ENCODE measurements around the gene ZFHX3.

The ZFHX3 gene

GRCh38 chr16:72865258-72865657 lies 182.7 kb downstream of the ZFHX3 start:
- no peak for DNase-seq

- DNase-seq = no peak
Measured at GRCh38 chr16:72864130-72864833, 183.6 kb downstream of the ZFHX3 start.

DNA sequence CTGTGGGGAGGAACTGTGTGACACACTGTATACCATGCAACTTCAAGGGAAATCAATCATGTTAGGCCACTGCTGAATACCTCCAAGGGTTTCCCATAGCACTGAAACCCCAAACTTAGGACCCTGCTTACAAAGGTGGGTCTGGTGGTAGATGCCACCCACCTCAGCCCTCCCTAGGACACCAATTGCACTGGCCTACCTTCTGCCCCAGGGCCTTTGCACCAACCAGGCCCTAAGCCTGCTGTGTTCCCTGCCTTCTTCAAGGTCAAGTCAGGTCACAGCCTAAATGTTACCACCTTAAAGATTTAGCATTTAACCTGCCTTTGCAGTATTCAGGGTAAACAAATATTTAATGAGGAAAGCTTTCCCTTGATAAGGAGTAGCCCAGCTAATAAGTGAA lies 185.8 kb downstream of the ZFHX3 start:
- DNase-seq = no peak

- no peak for DNase-seq
Measured at GRCh38 chr16:72860726-72861562, 187.0 kb downstream of the ZFHX3 start.

DNA sequence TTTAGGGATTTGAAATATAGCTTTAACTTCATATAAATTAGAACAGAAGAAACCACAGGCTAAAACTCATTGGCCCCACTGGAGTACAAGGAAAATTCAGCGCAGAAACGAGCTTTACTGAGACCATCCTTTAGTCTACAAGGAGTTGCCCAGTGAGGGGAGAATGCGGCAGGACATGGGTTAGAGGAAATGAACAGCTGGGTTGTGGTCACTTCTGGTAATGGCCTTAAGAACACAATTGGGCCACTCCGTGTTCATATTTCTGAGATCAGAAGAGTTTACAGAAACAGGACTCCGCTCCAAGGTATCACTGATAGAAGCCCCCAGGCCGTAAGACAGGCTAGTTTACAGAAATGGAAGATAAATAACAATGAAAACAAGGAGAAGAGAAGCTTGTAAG lies 188.3 kb downstream of the ZFHX3 start:
- no peak for DNase-seq

- no peak for DNase-seq
Measured at GRCh38 chr16:72858665-72859493, 189.0 kb downstream of the ZFHX3 start.

DNA sequence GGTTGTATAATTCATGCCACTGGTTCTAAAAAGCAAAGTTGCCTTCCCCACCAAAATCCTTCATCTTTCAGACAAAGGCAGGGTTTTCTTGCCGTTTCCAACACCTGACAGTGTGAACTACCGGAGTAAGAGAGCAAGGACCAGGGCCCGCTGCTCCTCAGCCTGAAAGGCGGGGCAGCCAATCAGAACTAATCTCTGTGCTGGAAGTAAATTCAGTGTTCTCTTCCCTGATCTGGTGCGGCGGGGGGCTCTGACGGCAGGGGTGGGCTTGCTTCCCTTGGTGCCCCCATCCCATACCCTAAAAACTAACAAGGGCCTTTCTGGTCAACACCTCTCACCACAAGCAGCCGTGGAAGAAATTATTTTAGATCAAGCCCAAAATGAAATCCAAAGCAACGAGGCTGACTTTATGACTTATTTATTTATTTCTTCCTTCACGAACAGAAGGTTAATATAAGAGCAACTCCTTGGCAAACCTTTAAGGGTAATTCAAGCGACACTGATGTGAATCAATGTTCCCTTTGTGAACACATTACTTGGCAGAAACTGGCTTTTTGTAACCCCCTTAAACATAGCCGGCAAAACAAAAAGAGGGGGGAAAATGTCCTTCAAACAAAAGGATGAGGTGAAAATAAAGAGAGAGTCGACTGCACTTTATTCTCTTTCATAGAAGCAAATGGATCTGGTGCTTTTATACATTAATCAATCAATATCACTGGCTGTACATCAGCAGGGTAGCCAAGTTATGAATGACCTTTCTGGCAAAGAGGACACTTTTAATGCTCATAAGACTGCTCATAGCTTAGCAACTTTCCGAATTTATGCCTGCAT lies 189.9 kb downstream of the ZFHX3 start:
- DNase-seq = no peak

DNA sequence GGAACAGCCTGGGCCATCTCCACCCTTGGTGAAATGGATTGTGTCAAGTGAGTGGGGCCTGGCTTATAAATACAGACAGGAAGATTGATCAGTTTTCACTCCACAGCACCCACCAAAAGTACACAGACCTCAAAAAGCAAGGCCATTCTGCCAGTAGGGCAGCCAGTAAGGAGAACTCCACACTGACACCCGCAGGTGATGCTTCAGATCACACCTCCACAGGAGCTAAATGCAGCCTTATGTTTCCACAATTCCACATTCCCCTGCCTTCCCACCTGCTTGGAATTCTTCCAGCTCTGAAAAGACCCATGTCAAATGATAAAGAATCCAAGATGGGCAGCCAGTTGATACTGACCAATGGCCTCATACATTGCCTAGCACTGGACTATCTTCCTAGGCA lies 191.1 kb downstream of the ZFHX3 start:
- DNase-seq = peak in 1 of 2 donors; percentile 23

DNA sequence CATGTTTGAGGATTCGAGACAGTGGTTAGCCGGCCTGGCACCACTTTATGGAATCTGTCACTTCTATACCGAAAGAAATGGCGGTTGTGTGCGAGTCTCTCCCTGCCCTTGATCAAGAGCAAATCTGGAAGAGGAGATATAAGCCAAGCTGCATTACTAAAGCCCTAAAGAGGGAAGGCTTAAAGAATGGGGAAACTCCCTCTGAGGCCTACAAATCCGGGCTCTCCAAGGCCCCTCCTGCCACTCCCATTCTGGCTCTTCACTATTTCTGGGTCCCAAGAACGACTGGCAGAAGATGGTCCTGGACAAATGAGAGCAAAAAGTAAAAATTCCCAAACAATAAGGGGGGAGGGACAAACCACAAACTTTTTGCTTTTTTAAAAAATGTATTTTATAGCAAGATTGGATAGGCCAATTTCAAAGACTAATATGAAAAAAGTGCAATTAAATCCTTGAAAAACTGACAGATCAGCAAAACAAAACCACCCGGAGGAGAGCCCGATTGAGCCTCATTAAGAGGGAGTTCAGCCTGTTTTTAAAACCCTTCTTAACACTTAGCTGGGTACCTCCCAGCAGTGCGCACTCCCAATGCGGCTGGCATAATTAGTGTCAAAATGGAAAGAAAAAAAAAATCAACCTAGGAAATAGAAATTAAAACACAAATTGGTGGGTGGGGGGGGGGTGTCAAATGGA lies 193.5 kb downstream of the ZFHX3 start:
- peak; percentile 40 to 51 for DNase-seq

GRCh38 chr16:72853575-72854266 lies 194.2 kb downstream of the ZFHX3 start:
- peak; percentile 61 to 84 for DNase-seq

DNA sequence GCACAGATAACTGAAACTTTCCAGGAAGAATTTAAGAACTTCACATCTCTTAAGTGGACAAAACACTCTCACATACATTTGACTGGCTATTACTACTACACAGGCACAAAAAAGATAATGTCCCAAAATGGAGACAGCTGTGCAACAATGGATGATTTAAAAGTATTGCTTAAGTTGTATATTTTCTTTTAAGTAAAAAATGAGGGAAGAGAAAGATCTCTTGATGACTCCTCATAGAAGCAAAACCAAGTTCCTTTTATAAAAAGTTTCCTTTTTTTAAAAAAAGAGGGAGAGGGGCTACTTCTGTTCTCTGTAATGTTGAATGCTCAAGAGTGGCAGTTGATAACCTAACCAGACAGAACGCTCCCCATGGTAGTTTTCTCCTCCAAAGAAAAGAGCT lies 195.5 kb downstream of the ZFHX3 start:
- DNase-seq = peak in 1 of 2 donors; percentile 23

- no peak for DNase-seq
Measured at GRCh38 chr16:72850853-72851252, 197.1 kb downstream of the ZFHX3 start.

- DNase-seq = no peak
Measured at GRCh38 chr16:72850021-72850420, 197.9 kb downstream of the ZFHX3 start.

- DNase-seq = no peak
Measured at GRCh38 chr16:72848759-72849664, 198.9 kb downstream of the ZFHX3 start.

DNA sequence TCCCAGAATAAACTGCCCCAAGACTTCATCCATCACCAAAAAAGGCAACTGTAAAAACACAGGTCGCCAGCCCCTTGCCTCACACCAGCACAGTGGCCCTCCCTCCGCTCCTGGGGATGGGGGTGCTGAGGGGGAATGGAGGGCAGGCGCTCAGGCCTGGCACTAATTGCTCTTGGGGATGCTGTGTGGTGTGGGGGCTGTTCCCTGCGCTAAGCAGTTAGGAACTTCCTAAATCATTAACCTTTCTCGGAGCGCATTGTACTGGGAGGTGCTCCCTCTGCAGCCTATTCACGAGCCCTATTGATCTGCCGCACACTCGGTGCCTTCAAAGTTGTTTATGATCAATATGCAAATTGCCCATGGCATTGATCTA lies 199.9 kb downstream of the ZFHX3 start:
- no peak for DNase-seq

GRCh38 chr16:72847187-72848027 lies 200.5 kb downstream of the ZFHX3 start:
- peak in 1 of 2 donors; percentile 18 for DNase-seq

GRCh38 chr16:72846594-72846993 lies 201.3 kb downstream of the ZFHX3 start:
- no peak for DNase-seq

- no peak for DNase-seq
Measured at GRCh38 chr16:72845322-72846020, 202.5 kb downstream of the ZFHX3 start.
